OCI-LY1 (cell line): ENCODE measurements around the gene PRG2.
A peak's percentile ranks its signal among the peaks of the same experiment; 100 is the strongest.
"Not testable (repeated sequence)": the region's sequence is repeated elsewhere in the genome, so short reads cannot be mapped to it uniquely, and the experiment has no call there.

ENCODE experiments used
- H2AFZ ChIP-seq: fragments of 200-600 bp; sonication (generic), shearing (Covaris generic); 2 replicates; pipeline ENCODE4 v1.6.0; 2014; ENCODE audit warnings: antibody characterized with exemption, mild to moderate bottlenecking, low read length
- H3F3A ChIP-seq: fragments of 200-600 bp; sonication (generic), shearing (Covaris generic); 2 replicates; pipeline ENCODE4 v1.6.0; 2014; ENCODE audit warnings: mild to moderate bottlenecking, antibody characterized with exemption, low read length, moderate library complexity; ENCODE audit not compliant: insufficient read depth
- H3K27ac ChIP-seq: fragments of 200-600 bp; sonication (generic); 2 replicates; pipeline ENCODE4 v1.5.1; 2014; ENCODE audit warnings: low read length, mixed run types, mild to moderate bottlenecking, low read depth; ENCODE audit not compliant: poor library complexity, severe bottlenecking
- H3K27me3 ChIP-seq: fragments of 200-600 bp; sonication (generic); 2 replicates; pipeline ENCODE4 v1.6.0; 2014; ENCODE audit warnings: antibody characterized with exemption, mild to moderate bottlenecking, low read length, moderate library complexity; ENCODE audit not compliant: insufficient read depth
- H3K36me3 ChIP-seq: fragments of 200-600 bp; sonication (generic); 2 replicates; pipeline ENCODE4 v1.6.1; 2014; ENCODE audit warnings: mild to moderate bottlenecking, antibody characterized with exemption, low read length, moderate library complexity, mixed read lengths; ENCODE audit not compliant: insufficient read depth
- H3K4me1 ChIP-seq: fragments of 200-600 bp; sonication (generic); 2 replicates; pipeline ENCODE4 v1.5.1; 2014; ENCODE audit warnings: mild to moderate bottlenecking, low read length, moderate library complexity; ENCODE audit not compliant: insufficient read depth, severe bottlenecking
- H3K4me2 ChIP-seq: fragments of 200-600 bp; sonication (generic), shearing (Covaris generic); 2 replicates; pipeline ENCODE4 v1.6.1; 2014; ENCODE audit warnings: low read length
- H3K4me3 ChIP-seq: fragments of 200-600 bp; sonication (generic); 2 replicates; pipeline ENCODE4 v1.5.1; 2014; ENCODE audit warnings: low read length, low read depth, mild to moderate bottlenecking, mixed read lengths; ENCODE audit not compliant: poor library complexity, severe bottlenecking
- H3K79me2 ChIP-seq: fragments of 200-600 bp; shearing (Covaris generic); 2 replicates; pipeline ENCODE4 v1.6.1; 2016; ENCODE audit warnings: mixed run types, low read length, mixed read lengths; ENCODE audit not compliant: insufficient read depth
- H3K9ac ChIP-seq: fragments of 200-600 bp; sonication (generic), shearing (Covaris generic); 2 replicates; pipeline ENCODE4 v1.6.1; 2014; ENCODE audit warnings: mild to moderate bottlenecking, low read length, mixed read lengths
- H3K9me2 ChIP-seq: fragments of 200-600 bp; sonication (generic), shearing (Covaris generic); 2 replicates; pipeline ENCODE4 v1.6.1; 2014; ENCODE audit warnings: low read depth, mild to moderate bottlenecking, low read length, mixed read lengths
- H3K9me3 ChIP-seq: fragments of 200-600 bp; shearing (Covaris generic); 2 replicates; pipeline ENCODE4 v1.6.1; 2014; ENCODE audit warnings: low read length, mixed read lengths
- H4K20me1 ChIP-seq: fragments of 200-600 bp; sonication (generic), shearing (Covaris generic); 2 replicates; pipeline ENCODE4 v1.6.0; 2016; ENCODE audit warnings: mild to moderate bottlenecking, low read length; ENCODE audit not compliant: insufficient read depth
- EZH2 ChIP-seq: fragments of 200-600 bp; sonication (generic), shearing (Covaris generic); IDR thresholded peaks from 2 replicates; pipeline ENCODE4 v1.8.0; 2017; ENCODE audit warnings: borderline replicate concordance, mixed run types, mild to moderate bottlenecking, antibody characterized with exemption, low read length, moderate library complexity, mixed read lengths
- TF ChIP-seq, protein P1 (sequence below): fragments of 200-600 bp; sonication (generic), shearing (Covaris generic); IDR thresholded peaks from 2 replicates; pipeline ENCODE4 v1.5.1; 2017; ENCODE audit warnings: mild to moderate bottlenecking, antibody characterized with exemption, low read length, moderate library complexity, mixed read lengths

The PRG2 gene

DNA sequence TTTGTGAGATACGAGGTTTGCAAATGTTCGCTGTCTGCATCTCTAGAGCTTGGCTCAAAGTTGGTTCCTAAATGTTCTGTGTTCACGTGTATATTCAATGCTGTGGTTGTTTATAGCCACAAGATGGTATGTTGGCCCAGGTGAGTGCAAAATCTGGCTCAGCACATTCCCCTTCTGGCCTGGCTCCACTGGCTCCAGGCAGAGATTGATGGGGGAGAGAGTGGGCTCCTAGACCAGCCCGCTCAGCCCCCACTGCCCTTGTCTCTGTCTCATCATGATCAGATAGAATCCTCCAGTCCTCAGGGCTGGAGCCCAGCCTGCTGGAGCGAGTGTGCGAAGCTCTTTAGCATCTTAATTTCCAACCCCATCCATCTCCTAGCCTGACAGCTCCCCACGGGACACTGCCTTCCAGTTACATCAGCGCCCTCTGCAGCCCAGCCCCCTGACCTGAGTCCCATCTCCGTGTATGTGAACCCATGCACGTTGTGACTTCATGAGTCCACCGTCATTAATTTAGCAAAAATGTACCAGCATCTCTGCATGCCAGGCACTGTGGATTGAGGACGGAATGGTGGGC is 50.3 kb downstream of the PRG2 start:
- H3K4me1 ChIP-seq: peaks cover 8% of the 10 kb centered on the region
- H3K4me2 ChIP-seq: no peak overlapping the region
- no peaks in the 10 kb centered on the region for H4K20me1 ChIP-seq
- no peak overlapping the region for H3K4me3 ChIP-seq
- no peak overlapping the region for H2AFZ ChIP-seq
- TF ChIP-seq EZH2: no peak
- TF ChIP-seq, protein P1, sequence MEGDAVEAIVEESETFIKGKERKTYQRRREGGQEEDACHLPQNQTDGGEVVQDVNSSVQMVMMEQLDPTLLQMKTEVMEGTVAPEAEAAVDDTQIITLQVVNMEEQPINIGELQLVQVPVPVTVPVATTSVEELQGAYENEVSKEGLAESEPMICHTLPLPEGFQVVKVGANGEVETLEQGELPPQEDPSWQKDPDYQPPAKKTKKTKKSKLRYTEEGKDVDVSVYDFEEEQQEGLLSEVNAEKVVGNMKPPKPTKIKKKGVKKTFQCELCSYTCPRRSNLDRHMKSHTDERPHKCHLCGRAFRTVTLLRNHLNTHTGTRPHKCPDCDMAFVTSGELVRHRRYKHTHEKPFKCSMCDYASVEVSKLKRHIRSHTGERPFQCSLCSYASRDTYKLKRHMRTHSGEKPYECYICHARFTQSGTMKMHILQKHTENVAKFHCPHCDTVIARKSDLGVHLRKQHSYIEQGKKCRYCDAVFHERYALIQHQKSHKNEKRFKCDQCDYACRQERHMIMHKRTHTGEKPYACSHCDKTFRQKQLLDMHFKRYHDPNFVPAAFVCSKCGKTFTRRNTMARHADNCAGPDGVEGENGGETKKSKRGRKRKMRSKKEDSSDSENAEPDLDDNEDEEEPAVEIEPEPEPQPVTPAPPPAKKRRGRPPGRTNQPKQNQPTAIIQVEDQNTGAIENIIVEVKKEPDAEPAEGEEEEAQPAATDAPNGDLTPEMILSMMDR: peak; percentile 48
- no peaks in the 10 kb centered on the region for H3K27me3 ChIP-seq
- H3K9ac ChIP-seq: no peak overlapping the region
- no peak overlapping the region for H3K27ac ChIP-seq
- H3K79me2 ChIP-seq: peaks cover 4% of the 10 kb centered on the region
- no peaks in the 10 kb centered on the region for H3K9me3 ChIP-seq
- 0 out of 2 replicates have a peak, but pooled peaks cover under 1% of the 10 kb centered on the region for H3K36me3 ChIP-seq
- H3F3A ChIP-seq: no peaks in the 10 kb centered on the region
- no peaks in the 10 kb centered on the region for H3K9me2 ChIP-seq

DNA sequence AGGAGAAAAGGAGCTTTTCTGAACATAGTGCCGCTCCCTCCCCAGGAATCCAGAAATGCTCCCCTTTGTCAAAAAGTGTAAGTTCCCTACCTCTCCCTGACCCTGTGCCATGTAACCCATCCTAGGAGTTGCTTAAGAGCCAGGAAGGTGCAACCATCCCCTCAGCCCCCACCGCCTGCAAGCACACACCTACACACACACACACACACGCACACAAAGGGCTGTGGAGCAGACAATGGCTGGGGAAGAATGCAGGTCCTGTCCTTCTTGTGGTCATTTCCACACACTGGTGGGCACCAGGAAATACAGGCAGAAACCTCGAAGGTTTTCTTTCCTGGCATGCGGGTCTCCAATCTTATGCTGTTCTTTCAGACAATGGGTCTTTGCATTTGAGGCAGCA is 51.1 kb downstream of the PRG2 start:
- H3K36me3 ChIP-seq: peaks cover 6% of the 10 kb centered on the region; the same call in 1 of the 2 replicates
- H3K4me2 ChIP-seq: no peak overlapping the region
- no peak overlapping the region for H3K4me3 ChIP-seq
- TF ChIP-seq, protein P1: no peak
- no peak for TF ChIP-seq EZH2
- no peaks in the 10 kb centered on the region for H3K9me3 ChIP-seq
- no peaks in the 10 kb centered on the region for H3K9me2 ChIP-seq
- no peak overlapping the region for H3K9ac ChIP-seq
- no peaks in the 10 kb centered on the region for H4K20me1 ChIP-seq
- H2AFZ ChIP-seq: no peak overlapping the region
- no peaks in the 10 kb centered on the region for H3K27me3 ChIP-seq
- no peak overlapping the region for H3K27ac ChIP-seq
- peaks cover 14% of the 10 kb centered on the region for H3K4me1 ChIP-seq
- H3K79me2 ChIP-seq: peaks cover 12% of the 10 kb centered on the region
- H3F3A ChIP-seq: no peaks in the 10 kb centered on the region

DNA sequence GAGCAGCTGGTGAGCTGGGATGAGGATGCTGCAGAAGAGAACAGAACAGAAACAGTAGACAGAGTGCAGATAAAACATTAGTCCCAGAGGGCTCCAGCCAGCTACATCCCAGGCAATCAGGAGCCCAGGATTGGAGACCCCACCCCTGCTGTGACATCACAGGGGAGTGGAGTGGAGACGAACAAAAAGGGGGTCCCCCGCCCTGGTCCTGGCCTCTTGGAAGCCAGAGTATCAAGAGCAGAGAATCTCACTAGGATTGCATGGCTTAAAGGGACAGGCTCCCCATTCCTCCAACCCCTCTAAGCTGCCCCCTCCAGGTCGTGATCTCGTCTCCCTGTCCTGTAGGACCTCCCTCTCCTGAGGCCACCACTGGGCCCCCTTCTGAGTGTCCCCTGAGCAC is 52.3 kb downstream of the PRG2 start, which contains the start of gene P2RX3:
Gene P2RX3 (plus strand): TSS at position 211 of the 400 bp plus-strand sequence. CDS start 199 bp downstream, outside the sequence.
- Histone ChIP-seq H3K9ac (no peak within 1 kb of the TSS), H3K27ac (no peak within 1 kb of the TSS), H3K4me3 (no peak within 1 kb of the TSS), H3K27me3 (no peaks in the 10 kb centered on the region), H2AFZ (no peak within 1 kb of the TSS), H3K79me2 (peaks cover 24% of the 10 kb centered on the region), H3K4me2 (no peak within 1 kb of the TSS), H3K4me1 (peaks cover 20% of the 10 kb centered on the region), H3F3A (no peaks in the 10 kb centered on the region), H3K9me3 (no peaks in the 10 kb centered on the region), H3K9me2 (no peaks in the 10 kb centered on the region), H4K20me1 (no peaks in the 10 kb centered on the region), H3K36me3 (peaks cover 18% of the 10 kb centered on the region)
- TF ChIP-seq EZH2: no peak
- TF ChIP-seq, protein P1: no peak

- H3K4me1 ChIP-seq: peaks cover 20% of the 10 kb centered on the region
- H4K20me1 ChIP-seq, H3K27ac ChIP-seq, H3K9me3 ChIP-seq, H3K9ac ChIP-seq, H2AFZ ChIP-seq, H3K27me3 ChIP-seq, H3F3A ChIP-seq, H3K4me3 ChIP-seq, H3K9me2 ChIP-seq, H3K4me2 ChIP-seq: not testable (repeated sequence)
- peaks cover 31% of the 10 kb centered on the region for H3K36me3 ChIP-seq
- H3K79me2 ChIP-seq: peaks cover 24% of the 10 kb centered on the region
Observed at GRCh38 chr11:57336856-57337255, 53.6 kb downstream of the PRG2 start.
